CD4-positive, alpha-beta T cell (primary cell): Measurements from ENCODE around the gene FGR. TPM values are rescaled to one million over a fixed set of nuclear protein-coding genes. Genes with fewer than 3 reads are reported as not detected.

Source experiments
- ATAC-seq: fragments of 200-7000 bp; cut with Tn5 transposase; one replicate; pipeline ENCODE4 v1.10.0; 2022; ENCODE audit warnings: mild to moderate bottlenecking; ENCODE audit not compliant: poor library complexity
- CTCF ChIA-PET: fragments of 350-600 bp; sonication (Branson Sonifier 250); formaldehyde crosslinking; loops from one replicate; lab custom pipeline; 2021; ENCODE audit warnings: antibody characterized with exemption, inconsistent platforms; lab: Charles Lee
- POLR2A ChIA-PET: fragments of 350-600 bp; sonication (Branson Sonifier 250); formaldehyde crosslinking; loops from one replicate; lab custom pipeline; 2021; ENCODE audit warnings: antibody characterized with exemption, inconsistent platforms; lab: Charles Lee
- DNase-seq, 14 experiments: peaks; one replicate each; pipeline ENCODE4 v3.0.0-alpha.2; 2013 to 2020; ENCODE audit warnings: mixed read lengths in 2 of 14
- H3K27ac ChIP-seq, 2 donors: one replicate each; pipeline versions ENCODE4 v1.5.1 to v1.7.0; 2013; ENCODE audit warnings: low read length in 2 of 2, low read depth in 1 of 2, mild to moderate bottlenecking in 1 of 2
- H3K27me3 ChIP-seq, 2 experiments: 1 replicate in 1 of 2; 2 replicates in 1 of 2; pipeline versions ENCODE4 v1.6.1 to v1.7.0; 2013; ENCODE audit warnings: low read length in 2 of 2, control low read depth in 1 of 2, mild to moderate bottlenecking in 1 of 2, moderate library complexity in 1 of 2; ENCODE audit not compliant: insufficient read depth in 2 of 2, control insufficient read depth in 1 of 2
- H3K36me3 ChIP-seq: one replicate; pipeline ENCODE4 v1.6.1; 2013; ENCODE audit warnings: low read length, control low read depth; ENCODE audit not compliant: insufficient read depth
- H3K4me1 ChIP-seq: one replicate; pipeline ENCODE4 v1.6.1; 2013; ENCODE audit warnings: low read length, control low read depth; ENCODE audit not compliant: insufficient read depth
- H3K4me3 ChIP-seq: one replicate; pipeline ENCODE4 v1.5.1; 2013; ENCODE audit warnings: mild to moderate bottlenecking, low read length, moderate library complexity
- H3K9me3 ChIP-seq, 2 experiments: 1 replicate in 1 of 2; 2 replicates in 1 of 2; pipeline versions ENCODE4 v1.6.1 to v1.7.0; 2013; ENCODE audit warnings: low read length in 2 of 2, mild to moderate bottlenecking in 2 of 2, control low read depth in 1 of 2, moderate library complexity in 1 of 2; ENCODE audit not compliant: control insufficient read depth in 1 of 2, insufficient read depth in 1 of 2
- H3K27ac Mint-ChIP-seq: one replicate; pipeline ENCODE4 v1.8.0; 2020; ENCODE audit warnings: mixed read lengths
- H3K27me3 Mint-ChIP-seq: one replicate; pipeline ENCODE4 v1.8.0; 2021; ENCODE audit warnings: mixed read lengths
- H3K36me3 Mint-ChIP-seq: one replicate; pipeline ENCODE4 v1.8.0; 2021; ENCODE audit warnings: low read depth, mixed read lengths
- H3K4me1 Mint-ChIP-seq: one replicate; pipeline ENCODE4 v1.8.0; 2021; ENCODE audit warnings: low read depth, mixed read lengths
- H3K4me3 Mint-ChIP-seq: one replicate; pipeline ENCODE4 v1.8.0; 2020; ENCODE audit warnings: mild to moderate bottlenecking, mixed read lengths
- H3K9me3 Mint-ChIP-seq: one replicate; pipeline ENCODE4 v1.8.0; 2020; ENCODE audit warnings: mixed read lengths
- intact Hi-C, 2 experiments: fragments of 100-400 bp; cut with DNase I in 1 of 2; cut with micrococcal nuclease in 1 of 2; formaldehyde crosslinking; loops; one replicate each; pipeline versions ENCODE4 v1.15.1 to v1.9.0; 2023 to 2025; cut with DNase I, micrococcal nuclease
- total RNA-seq, 174 experiments: library from RNA in 2 of 174; stranded (reverse) in 2 of 174; gene quantifications; one replicate each; pipeline ENCODE4 v1.2.3 and lab custom pipeline; 2021 to 2026
- TF ChIP-seq, protein P1 (sequence below): fragments of 200-600 bp; IDR thresholded peaks from one replicate; pipeline ENCODE4 v1.8.0; 2022; ENCODE audit warnings: antibody characterized with exemption, mild to moderate bottlenecking

Gene FGR
- total RNA-seq, 2 experiments from 2014 or later: 3.0 to 3.2 TPM

DNA sequence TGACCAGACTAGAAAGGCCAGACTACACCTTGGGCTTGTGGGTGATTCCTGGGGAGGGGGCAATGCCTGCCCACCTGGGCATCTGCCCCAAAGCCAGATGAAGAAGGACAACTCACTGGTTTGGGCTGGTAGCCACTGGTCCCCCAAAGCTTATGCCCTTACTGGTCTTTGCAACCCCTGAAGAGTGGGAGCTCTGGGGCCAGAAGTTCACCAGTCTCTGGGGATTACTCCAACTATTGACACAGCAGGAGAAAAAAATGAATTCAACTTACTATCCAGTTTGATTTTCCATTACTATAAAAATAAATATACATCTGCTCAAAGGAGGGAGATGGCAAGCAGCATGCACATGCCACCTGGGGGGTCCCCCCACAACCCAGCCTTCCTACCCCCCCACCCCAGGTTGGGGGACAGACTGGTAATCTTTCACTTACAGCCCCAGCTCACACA is 33.6 kb downstream of the FGR start:
- no peaks in the 10 kb centered on the region for H3K9me3 Mint-ChIP-seq
- TF ChIP-seq, protein P1, sequence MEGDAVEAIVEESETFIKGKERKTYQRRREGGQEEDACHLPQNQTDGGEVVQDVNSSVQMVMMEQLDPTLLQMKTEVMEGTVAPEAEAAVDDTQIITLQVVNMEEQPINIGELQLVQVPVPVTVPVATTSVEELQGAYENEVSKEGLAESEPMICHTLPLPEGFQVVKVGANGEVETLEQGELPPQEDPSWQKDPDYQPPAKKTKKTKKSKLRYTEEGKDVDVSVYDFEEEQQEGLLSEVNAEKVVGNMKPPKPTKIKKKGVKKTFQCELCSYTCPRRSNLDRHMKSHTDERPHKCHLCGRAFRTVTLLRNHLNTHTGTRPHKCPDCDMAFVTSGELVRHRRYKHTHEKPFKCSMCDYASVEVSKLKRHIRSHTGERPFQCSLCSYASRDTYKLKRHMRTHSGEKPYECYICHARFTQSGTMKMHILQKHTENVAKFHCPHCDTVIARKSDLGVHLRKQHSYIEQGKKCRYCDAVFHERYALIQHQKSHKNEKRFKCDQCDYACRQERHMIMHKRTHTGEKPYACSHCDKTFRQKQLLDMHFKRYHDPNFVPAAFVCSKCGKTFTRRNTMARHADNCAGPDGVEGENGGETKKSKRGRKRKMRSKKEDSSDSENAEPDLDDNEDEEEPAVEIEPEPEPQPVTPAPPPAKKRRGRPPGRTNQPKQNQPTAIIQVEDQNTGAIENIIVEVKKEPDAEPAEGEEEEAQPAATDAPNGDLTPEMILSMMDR: no peak
- peaks cover 50% of the 10 kb centered on the region for H3K4me1 Mint-ChIP-seq
- no peaks in the 10 kb centered on the region for H3K27me3 Mint-ChIP-seq
- no peaks in the 10 kb centered on the region for H3K27me3 ChIP-seq
- peak overlapping the region; percentile 12 for H3K4me3 Mint-ChIP-seq
- ATAC-seq (no peak), DNase-seq (no peak)
- peak overlapping the region; percentile 13 for H3K27ac Mint-ChIP-seq
- intact Hi-C loops: no loop called here
- H3K27ac ChIP-seq: peak overlapping the region in 1 of 2 donors; percentile 6
- H3K4me3 ChIP-seq: no peak overlapping the region
- POLR2A ChIA-PET: interaction anchor here (1.0 to 6.1 kb wide), 5 partner anchors 60 to 164 kb away, joined by 3 to 51 read pairs (median 4); no protein-coding TSS in a partner anchor
- no peaks in the 10 kb centered on the region for H3K9me3 ChIP-seq
- H3K36me3 ChIP-seq: no peaks in the 10 kb centered on the region
- H3K36me3 Mint-ChIP-seq: peaks cover 8% of the 10 kb centered on the region
- CTCF ChIA-PET: interaction anchor here (1.1 to 11.0 kb wide), 5 partner anchors 32 to 301 kb away, joined by 3 to 72 read pairs (median 6); no protein-coding TSS in a partner anchor
- H3K4me1 ChIP-seq: peaks cover 80% of the 10 kb centered on the region

DNA sequence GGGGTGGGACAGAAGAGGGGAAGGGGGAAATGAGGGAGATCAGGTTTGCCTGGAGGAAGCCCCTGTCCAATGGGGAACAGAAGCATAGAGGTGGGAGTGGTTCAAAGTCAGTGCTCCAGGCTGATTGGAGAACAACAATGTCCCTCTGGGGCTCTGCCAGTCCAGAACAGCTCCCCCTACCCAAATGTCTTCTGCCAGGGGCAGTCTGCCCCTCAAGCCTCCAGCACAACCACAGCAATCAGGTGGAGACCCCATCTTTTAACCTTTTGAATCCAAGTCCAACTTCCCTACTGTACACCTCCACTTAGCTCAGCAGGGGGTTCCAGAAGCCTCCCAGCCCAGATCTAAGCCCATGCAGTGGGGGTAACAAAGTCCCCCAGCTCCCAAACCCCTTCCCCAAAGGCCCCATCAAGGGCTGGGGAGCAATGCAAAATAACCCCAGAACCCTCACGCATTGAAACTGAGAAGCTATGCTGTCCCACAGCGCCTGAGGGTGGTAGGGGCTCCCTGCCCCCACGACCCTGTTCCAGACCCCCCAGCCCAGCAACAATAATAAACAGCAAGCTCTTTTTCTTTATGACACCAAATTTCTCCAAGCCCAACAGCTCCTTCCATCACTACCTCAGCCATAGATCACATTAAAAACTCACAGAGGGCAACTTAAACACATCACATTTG is 34.3 kb downstream of the FGR start:
- intact Hi-C loops: no loop called here
- no peaks in the 10 kb centered on the region for H3K27me3 Mint-ChIP-seq
- no peaks in the 10 kb centered on the region for H3K9me3 Mint-ChIP-seq
- Histone ChIP-seq H3K9me3 (no peaks in the 10 kb centered on the region), H3K36me3 (no peaks in the 10 kb centered on the region), H3K27me3 (no peaks in the 10 kb centered on the region), H3K4me3 (no peak overlapping the region), H3K27ac (no peak overlapping the region), H3K4me1 (peaks cover 80% of the 10 kb centered on the region)
- POLR2A ChIA-PET: interaction anchor here (0.7 to 2.1 kb wide), 3 partner anchors 78 to 79 kb away, joined by 3 to 6 read pairs (median 3); no protein-coding TSS in a partner anchor
- TF ChIP-seq, protein P1: no peak
- H3K36me3 Mint-ChIP-seq: peaks cover 8% of the 10 kb centered on the region
- CTCF ChIA-PET: interaction anchor here (0.6 to 11.0 kb wide), 4 partner anchors 32 to 300 kb away, joined by 3 to 72 read pairs (median 10); no protein-coding TSS in a partner anchor
- DNase-seq: no peak
- H3K4me1 Mint-ChIP-seq: peaks cover 43% of the 10 kb centered on the region
- H3K4me3 Mint-ChIP-seq: peak overlapping the region; percentile 12
- no peak for ATAC-seq
- peak overlapping the region; percentile 28 for H3K27ac Mint-ChIP-seq

DNA sequence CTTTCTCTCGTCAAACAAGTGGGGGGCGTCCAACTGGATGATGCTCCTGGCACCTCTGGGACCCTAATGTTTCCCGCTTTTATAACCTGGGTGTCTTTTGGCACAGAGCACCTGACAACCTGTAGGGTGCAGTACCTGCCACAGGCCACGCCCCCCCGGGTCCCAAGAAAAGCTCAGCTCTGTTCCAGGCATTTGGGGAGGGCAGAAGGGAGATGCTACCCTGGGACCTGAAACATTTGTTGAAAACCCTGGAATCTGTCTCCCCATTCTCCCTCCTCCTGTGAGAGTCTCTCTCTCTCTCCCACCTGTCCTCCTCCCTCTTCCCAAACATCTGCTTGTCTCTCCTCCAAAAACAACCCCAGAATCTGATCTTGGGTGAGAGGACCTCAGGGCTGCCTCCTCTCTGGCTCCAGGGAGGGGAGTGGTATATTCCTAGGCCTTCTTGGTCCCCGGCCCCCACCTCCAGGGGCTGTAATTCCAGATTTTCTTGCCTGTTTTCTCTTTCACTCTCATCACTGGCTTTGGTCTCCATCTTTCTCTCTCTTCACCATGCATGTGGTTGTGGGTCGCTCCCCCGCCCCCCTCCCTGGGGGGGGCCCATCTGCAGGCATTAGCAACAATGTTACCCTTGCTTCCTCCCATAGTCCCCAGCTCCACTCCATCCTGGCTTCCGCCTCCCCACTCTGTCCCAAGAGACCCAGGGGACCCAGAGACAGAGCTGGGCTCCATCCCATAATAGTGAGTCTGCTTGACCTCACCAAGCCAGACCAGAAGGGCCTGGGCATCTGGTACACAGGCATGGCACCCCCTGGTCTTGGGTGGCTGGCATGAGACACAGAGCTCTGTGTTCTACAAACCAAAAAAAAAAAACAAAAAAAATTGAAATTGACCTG is 35.1 kb downstream of the FGR start:
- H3K4me3 ChIP-seq: no peak overlapping the region
- ATAC-seq: no peak
- no peak for DNase-seq
- H3K4me1 ChIP-seq: peaks cover 82% of the 10 kb centered on the region
- Mint-ChIP-seq H3K4me3 (peak overlapping the region; percentile 12), H3K4me1 (peaks cover 37% of the 10 kb centered on the region), H3K9me3 (no peaks in the 10 kb centered on the region), H3K27ac (peak overlapping the region; percentile 28), H3K27me3 (no peaks in the 10 kb centered on the region), H3K36me3 (peaks cover 8% of the 10 kb centered on the region)
- CTCF ChIA-PET: interaction anchor here (0.6 to 11.0 kb wide), 4 partner anchors 9 to 205 kb away, joined by 3 to 72 read pairs (median 10); no protein-coding TSS in a partner anchor
- TF ChIP-seq, protein P1: no peak
- no peak overlapping the region for H3K27ac ChIP-seq
- intact Hi-C loops: no loop called here
- no peaks in the 10 kb centered on the region for H3K27me3 ChIP-seq
- POLR2A ChIA-PET: interaction anchor here (0.7 kb wide), 1 partner anchor 77 kb away, joined by 3 read pairs; no protein-coding TSS in a partner anchor
- no peaks in the 10 kb centered on the region for H3K36me3 ChIP-seq
- H3K9me3 ChIP-seq: no peaks in the 10 kb centered on the region
